OCI-LY7 (cell line): ENCODE results near the gene CASQ1. TPM values are rescaled to one million over a fixed set of nuclear protein-coding genes. Genes with fewer than 3 reads are reported as not detected.
A peak's percentile ranks its signal among the peaks of the same experiment; 100 is the strongest.

Experiments used
- BruUV-seq: library from RNA; stranded (reverse); fragments of 400-500 nt; replicated peaks from 2 replicates; lab custom pipeline; 2021; lab: Mats Ljungman, UMichigan
- CTCF ChIA-PET: fragments of 300-600 bp; sonication (Branson Sonifier 250); formaldehyde crosslinking; loops from one replicate; lab custom pipeline; 2022; ENCODE audit warnings: antibody characterized with exemption; ENCODE audit not compliant: unreplicated experiment; lab: Charles Lee
- POLR2A ChIA-PET: fragments of 300-600 bp; sonication (Branson Sonifier 250); formaldehyde crosslinking; loops from one replicate; lab custom pipeline; 2022; ENCODE audit warnings: antibody characterized with exemption; lab: Charles Lee
- DNase-seq: peaks from one replicate; pipeline ENCODE4 v3.0.0-alpha.2; 2015; ENCODE audit warnings: low spot score
- H2AFZ ChIP-seq: fragments of 200-600 bp; sonication (generic), shearing (Covaris generic); 2 replicates; pipeline ENCODE4 v1.6.1; 2014; ENCODE audit warnings: mild to moderate bottlenecking, antibody characterized with exemption, low read length, moderate library complexity
- H3K27ac ChIP-seq: fragments of 200-600 bp; sonication (generic); 2 replicates; pipeline ENCODE4 v1.5.1; 2014; ENCODE audit warnings: mixed run types, low read depth, mild to moderate bottlenecking, moderate library complexity, low read length, inconsistent platforms; ENCODE audit not compliant: poor library complexity, severe bottlenecking
- H3K36me3 ChIP-seq: fragments of 200-600 bp; sonication (generic); 2 replicates; pipeline ENCODE4 v1.6.1; 2014; ENCODE audit warnings: mild to moderate bottlenecking, antibody characterized with exemption, low read length, moderate library complexity, mixed read lengths; ENCODE audit not compliant: insufficient read depth
- H3K4me1 ChIP-seq: fragments of 200-600 bp; sonication (generic); 2 replicates; pipeline ENCODE4 v1.5.1; 2014; ENCODE audit warnings: mild to moderate bottlenecking, low read length; ENCODE audit not compliant: insufficient read depth, poor library complexity, severe bottlenecking
- H3K4me2 ChIP-seq: fragments of 200-600 bp; sonication (generic); 2 replicates; pipeline ENCODE4 v1.6.1; 2014; ENCODE audit warnings: mild to moderate bottlenecking, low read length
- H3K4me3 ChIP-seq: fragments of 200-600 bp; sonication (generic); 2 replicates; pipeline ENCODE4 v1.5.1; 2014; ENCODE audit warnings: mild to moderate bottlenecking, low read depth, low read length; ENCODE audit not compliant: poor library complexity, severe bottlenecking
- H3K79me2 ChIP-seq: fragments of 200-600 bp; sonication (generic); 2 replicates; pipeline ENCODE4 v1.6.1; 2016; ENCODE audit warnings: low read depth, mild to moderate bottlenecking, low read length, moderate library complexity, mixed read lengths; ENCODE audit not compliant: insufficient read depth
- H3K9me2 ChIP-seq: fragments of 200-600 bp; sonication (generic); 2 replicates; pipeline ENCODE4 v1.6.1; 2016; ENCODE audit warnings: mild to moderate bottlenecking, low read length, mixed read lengths; ENCODE audit not compliant: insufficient read depth
- H3K9me3 ChIP-seq: fragments of 200-600 bp; sonication (generic); 2 replicates; pipeline ENCODE4 v1.6.1; 2014; ENCODE audit warnings: mild to moderate bottlenecking, mixed run types, low read length, mixed read lengths
- H4K20me1 ChIP-seq: fragments of 200-600 bp; sonication (generic); 2 replicates; pipeline ENCODE4 v1.6.1; 2014; ENCODE audit warnings: mild to moderate bottlenecking, antibody characterized with exemption, low read length, moderate library complexity, mixed read lengths; ENCODE audit not compliant: insufficient read depth
- EZH2phosphoT487 ChIP-seq: fragments of 200-600 bp; sonication (generic); IDR thresholded peaks from 2 replicates; pipeline ENCODE4 v1.6.1; 2018; ENCODE audit warnings: low read depth, borderline replicate concordance, mild to moderate bottlenecking, mixed run types, antibody characterized with exemption, low read length, moderate library complexity, mixed read lengths
- intact Hi-C: fragments of 100-400 bp; cut with micrococcal nuclease; formaldehyde crosslinking; loops from one replicate; pipeline ENCODE4 v1.10.0; 2022; ENCODE audit not compliant: unreplicated experiment
- total RNA-seq, 2 experiments: library from RNA; depleted of rRNA in 1 of 2; stranded (reverse); fragments of >200 nt in 1 of 2; shearing (Covaris generic) in 1 of 2; gene quantifications; 2 replicates each; pipeline ENCODE4 v1.2.3, GENCODE V29; 2014 to 2022
- TF ChIP-seq, protein P1 (sequence below): fragments of 200-600 bp; sonication (generic); conservative IDR thresholded peaks from 2 replicates; pipeline ENCODE4 v1.5.1; 2014; ENCODE audit warnings: mild to moderate bottlenecking, antibody characterized with exemption, low read length, moderate library complexity, mixed read lengths

The CASQ1 gene
- total RNA-seq, 2 experiments from 2014 or later, result not detected

DNA sequence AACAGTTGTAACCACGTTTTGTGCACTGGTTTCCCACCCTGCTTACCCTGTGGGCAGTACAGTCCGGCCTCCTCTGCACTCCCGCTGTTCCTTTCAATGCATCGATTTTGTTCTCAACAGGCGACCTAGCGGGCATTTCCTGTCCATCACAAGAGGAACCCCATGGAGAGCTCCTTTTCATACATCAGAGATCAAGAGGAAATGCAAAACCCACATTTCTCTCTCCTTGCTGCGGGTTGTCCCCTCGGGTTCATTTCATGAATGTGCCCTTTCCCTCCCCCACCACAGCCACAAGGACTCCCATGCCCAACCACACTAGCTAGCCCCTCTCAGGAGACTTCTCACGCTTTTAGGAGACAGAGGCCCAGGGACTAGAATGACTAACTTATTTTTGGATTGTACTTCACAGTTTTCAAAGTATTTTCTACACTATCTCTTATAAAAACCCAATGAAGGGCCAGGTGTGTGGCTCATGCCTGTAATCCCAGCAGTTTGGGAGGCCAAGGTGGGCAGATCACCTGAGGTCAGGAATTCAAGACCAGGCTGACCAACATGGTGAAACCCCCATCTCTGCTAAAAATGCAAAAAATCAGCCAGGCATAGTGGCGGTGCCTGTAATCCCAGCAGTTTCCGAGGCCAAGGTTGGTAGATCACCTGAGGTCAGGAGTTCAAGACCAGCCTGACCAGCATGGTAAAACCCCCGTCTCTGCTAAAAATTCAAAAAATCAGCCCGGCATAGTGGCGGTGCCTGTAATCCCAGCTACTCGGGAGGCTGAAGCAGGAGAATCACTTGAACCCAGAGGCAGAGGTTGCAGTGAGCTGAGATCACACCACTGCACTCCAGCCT, 20.6 kb upstream of the CASQ1 start:
- H3K9me2 ChIP-seq, result no peaks in the 10 kb centered on the region
- TF ChIP-seq, protein P1, sequence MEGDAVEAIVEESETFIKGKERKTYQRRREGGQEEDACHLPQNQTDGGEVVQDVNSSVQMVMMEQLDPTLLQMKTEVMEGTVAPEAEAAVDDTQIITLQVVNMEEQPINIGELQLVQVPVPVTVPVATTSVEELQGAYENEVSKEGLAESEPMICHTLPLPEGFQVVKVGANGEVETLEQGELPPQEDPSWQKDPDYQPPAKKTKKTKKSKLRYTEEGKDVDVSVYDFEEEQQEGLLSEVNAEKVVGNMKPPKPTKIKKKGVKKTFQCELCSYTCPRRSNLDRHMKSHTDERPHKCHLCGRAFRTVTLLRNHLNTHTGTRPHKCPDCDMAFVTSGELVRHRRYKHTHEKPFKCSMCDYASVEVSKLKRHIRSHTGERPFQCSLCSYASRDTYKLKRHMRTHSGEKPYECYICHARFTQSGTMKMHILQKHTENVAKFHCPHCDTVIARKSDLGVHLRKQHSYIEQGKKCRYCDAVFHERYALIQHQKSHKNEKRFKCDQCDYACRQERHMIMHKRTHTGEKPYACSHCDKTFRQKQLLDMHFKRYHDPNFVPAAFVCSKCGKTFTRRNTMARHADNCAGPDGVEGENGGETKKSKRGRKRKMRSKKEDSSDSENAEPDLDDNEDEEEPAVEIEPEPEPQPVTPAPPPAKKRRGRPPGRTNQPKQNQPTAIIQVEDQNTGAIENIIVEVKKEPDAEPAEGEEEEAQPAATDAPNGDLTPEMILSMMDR, result no peak
- no peak for TF ChIP-seq EZH2phosphoT487
- no TSS peak for BruUV-seq
- peaks cover 8% of the 10 kb centered on the region for H3K4me1 ChIP-seq
- POLR2A ChIA-PET, result interaction anchor here (0.5 kb wide), 1 partner anchor 132 kb away, joined by 3 read pairs; no protein-coding TSS in a partner anchor
- DNase-seq, result peak; percentile 23
- peak overlapping the region; percentile 32 for H3K4me2 ChIP-seq
- CTCF ChIA-PET, result interaction anchor here (0.6 kb wide), 1 partner anchor 1122 kb away, joined by 3 read pairs; no protein-coding TSS in a partner anchor
- H3K79me2 ChIP-seq, result no peaks in the 10 kb centered on the region
- H3K4me3 ChIP-seq, result no peak overlapping the region
- H2AFZ ChIP-seq, result no peak overlapping the region; the same call in 1 of the 2 replicates
- no peaks in the 10 kb centered on the region for H3K36me3 ChIP-seq
- intact Hi-C loops, result no loop called here
- no peaks in the 10 kb centered on the region for H4K20me1 ChIP-seq
- no peaks in the 10 kb centered on the region for H3K9me3 ChIP-seq
- H3K27ac ChIP-seq, result no peak overlapping the region

DNA sequence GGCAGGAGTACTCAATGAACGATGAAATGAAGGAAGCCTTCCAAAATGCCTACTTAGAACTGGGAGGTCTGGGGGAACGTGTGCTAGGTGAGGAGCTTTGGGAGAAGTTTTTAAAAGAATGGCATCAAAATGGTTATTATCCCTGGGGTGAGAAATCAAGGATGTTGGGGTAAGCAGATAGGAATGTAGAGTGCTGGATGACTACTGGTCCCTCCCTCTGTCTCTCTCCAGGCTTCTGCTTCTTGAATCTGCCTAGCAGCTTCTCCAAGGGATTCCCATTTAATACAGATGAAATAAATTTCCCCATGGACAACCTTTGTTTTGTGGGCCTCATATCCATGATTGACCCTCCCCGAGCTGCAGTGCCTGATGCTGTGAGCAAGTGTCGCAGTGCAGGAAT, 19.0 kb upstream of the CASQ1 start:
- no peak for TF ChIP-seq EZH2phosphoT487
- TF ChIP-seq, protein P1, result no peak
- intact Hi-C loops, result no loop called here
- Histone ChIP-seq H4K20me1 (no peaks in the 10 kb centered on the region), H3K9me3 (no peaks in the 10 kb centered on the region), H3K4me3 (no peak overlapping the region), H3K36me3 (no peaks in the 10 kb centered on the region), H3K9me2 (no peaks in the 10 kb centered on the region), H3K79me2 (no peaks in the 10 kb centered on the region), H3K4me1 (peaks cover 8% of the 10 kb centered on the region), H3K27ac (no peak overlapping the region), H3K4me2 (no peak overlapping the region), H2AFZ (no peak overlapping the region)
- no peak for DNase-seq
- ChIA-PET CTCF (no interaction called here), POLR2A (no interaction called here)
- BruUV-seq, result no TSS peak

DNA sequence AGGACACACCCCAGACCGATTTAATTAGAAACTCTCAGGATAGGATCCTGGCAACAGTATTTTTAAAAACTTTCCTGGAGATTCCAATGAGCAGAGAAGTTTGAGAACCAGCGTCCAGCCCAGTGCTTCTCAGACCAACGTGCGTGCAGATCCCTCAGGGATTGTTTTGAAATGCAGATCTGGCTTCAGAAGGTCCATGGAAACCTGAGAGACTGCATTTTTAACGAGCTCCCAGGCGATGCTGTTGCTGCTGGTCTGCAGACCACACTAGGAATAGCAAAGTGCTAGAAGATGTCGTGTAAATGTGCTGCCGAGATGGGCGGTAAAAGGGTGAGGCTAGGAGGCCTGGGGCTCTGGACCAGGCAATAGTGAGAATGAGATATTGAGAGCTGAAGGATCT, 18.4 kb upstream of the CASQ1 start:
- Histone ChIP-seq H3K4me2 (no peak overlapping the region), H3K9me3 (no peaks in the 10 kb centered on the region), H3K79me2 (no peaks in the 10 kb centered on the region), H3K4me1 (peaks cover 8% of the 10 kb centered on the region), H2AFZ (no peak overlapping the region), H3K9me2 (no peaks in the 10 kb centered on the region), H4K20me1 (no peaks in the 10 kb centered on the region), H3K4me3 (no peak overlapping the region), H3K27ac (no peak overlapping the region), H3K36me3 (no peaks in the 10 kb centered on the region)
- ChIA-PET POLR2A (interaction anchor here (0.5 kb wide), 1 partner anchor 621 kb away, joined by 4 read pairs; no protein-coding TSS in a partner anchor), CTCF (no interaction called here)
- intact Hi-C loops, result no loop called here
- DNase-seq, result no peak
- TF ChIP-seq, protein P1, result no peak
- no TSS peak for BruUV-seq
